ENCODE data around the gene PCGF3.

The PCGF3 gene

DNA sequence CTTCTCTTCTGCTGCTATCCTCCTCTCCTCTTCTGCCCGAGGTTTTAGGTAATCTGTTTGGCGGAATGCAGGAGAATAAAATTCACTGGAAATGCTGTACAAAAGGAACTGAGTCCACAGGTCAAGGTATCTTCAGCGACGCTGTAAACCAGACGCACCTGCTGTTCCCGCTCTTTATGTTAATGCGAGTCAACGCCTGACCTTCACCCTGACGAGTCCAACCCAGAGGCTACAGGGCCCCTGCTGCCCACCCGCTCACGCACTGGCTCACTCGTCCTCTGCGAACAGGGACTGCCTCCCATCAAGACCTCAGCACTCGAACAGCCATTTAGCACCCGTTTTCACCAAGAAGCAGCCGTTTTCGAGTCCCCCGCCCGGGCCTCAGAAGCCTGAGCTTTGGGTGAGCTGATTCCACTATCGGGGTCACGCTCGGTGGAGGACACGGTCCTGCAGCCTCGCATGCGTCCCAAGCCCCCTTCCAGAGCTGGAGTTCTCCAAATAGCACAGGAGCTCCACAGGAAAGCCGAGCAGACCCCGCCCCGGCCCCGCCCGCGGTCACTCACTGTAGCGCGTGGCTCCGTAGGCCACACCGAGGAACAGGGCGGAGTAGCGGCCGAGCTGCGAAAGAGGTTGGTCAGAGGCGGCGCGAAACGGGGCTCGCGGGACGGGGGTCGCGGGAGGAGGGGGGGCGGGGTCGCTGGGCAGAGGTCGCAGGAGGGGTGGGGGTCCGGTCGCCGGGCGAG, 32.1 kb upstream of the PCGF3 start:
- peaks cover 14% of the 10 kb centered on the region for H3K36me3 ChIP-seq (ENCODE audit: control insufficient read depth, low read depth, low read length)
- peak overlapping the region; percentile 84 for H3K9ac ChIP-seq (ENCODE audit: low read length)
- no peaks in the 10 kb centered on the region for H3K27me3 ChIP-seq (ENCODE audit: control insufficient read depth, insufficient read depth, low read length)
- H3K4me3 ChIP-seq (ENCODE audit: low read length) = peak overlapping the region; percentile 78
- H3K9me3 ChIP-seq (ENCODE audit: control insufficient read depth, low read depth, low read length) = no peaks in the 10 kb centered on the region
- peak overlapping the region; percentile 50 for H3K27ac ChIP-seq (ENCODE audit: low read length)
- H3K4me1 ChIP-seq (ENCODE audit: control insufficient read depth, low read depth, low read length) = no peaks in the 10 kb centered on the region

GRCh38 chr4:674172-675035, 31.2 kb upstream of the PCGF3 start, which contains the start of the genes ATP5ME and MYL5:
Gene ATP5ME, minus strand, starts transcription at chr4:674276. Its CDS starts 29 bp downstream, at chr4:674247.
Gene MYL5, plus strand, starts transcription at chr4:674542. Its CDS starts 3,485 bp downstream, at chr4:678027.
- H3K4me3 ChIP-seq (ENCODE audit: low read length) = peak within 1 kb of the TSS; percentile 80
- no peaks in the 10 kb centered on the region for H3K4me1 ChIP-seq (ENCODE audit: control insufficient read depth, low read depth, low read length)
- no peaks in the 10 kb centered on the region for H3K9me3 ChIP-seq (ENCODE audit: control insufficient read depth, low read depth, low read length)
- H3K27ac ChIP-seq (ENCODE audit: low read length) = peak within 1 kb of the TSS; percentile 50
- peak within 1 kb of the TSS; percentile 84 for H3K9ac ChIP-seq (ENCODE audit: low read length)
- H3K36me3 ChIP-seq (ENCODE audit: control insufficient read depth, low read depth, low read length) = peaks cover 14% of the 10 kb centered on the region
- H3K27me3 ChIP-seq (ENCODE audit: control insufficient read depth, insufficient read depth, low read length) = no peaks in the 10 kb centered on the region

- Histone ChIP-seq H3K27me3 (ENCODE audit: control insufficient read depth, insufficient read depth, low read length) (no peaks in the 10 kb centered on the region), H3K9me3 (ENCODE audit: control insufficient read depth, low read depth, low read length) (no peaks in the 10 kb centered on the region), H3K9ac (ENCODE audit: low read length) (peak overlapping the region; percentile 72), H3K36me3 (ENCODE audit: control insufficient read depth, low read depth, low read length) (peaks cover 14% of the 10 kb centered on the region), H3K27ac (ENCODE audit: low read length) (no peak overlapping the region), H3K4me3 (ENCODE audit: low read length) (peak overlapping the region; percentile 80), H3K4me1 (ENCODE audit: control insufficient read depth, low read depth, low read length) (no peaks in the 10 kb centered on the region)
These were observed 30.4 kb upstream of the PCGF3 start for GRCh38 chr4:675036-675882.

GRCh38 chr4:675980-676870, 29.4 kb upstream of the PCGF3 start:
- H3K27me3 ChIP-seq (ENCODE audit: control insufficient read depth, insufficient read depth, low read length) = no peaks in the 10 kb centered on the region
- H3K27ac ChIP-seq (ENCODE audit: low read length) = no peak overlapping the region
- H3K9ac ChIP-seq (ENCODE audit: low read length) = no peak overlapping the region
- H3K9me3 ChIP-seq (ENCODE audit: control insufficient read depth, low read depth, low read length) = no peaks in the 10 kb centered on the region
- peaks cover 14% of the 10 kb centered on the region for H3K36me3 ChIP-seq (ENCODE audit: control insufficient read depth, low read depth, low read length)
- H3K4me3 ChIP-seq (ENCODE audit: low read length) = no peak overlapping the region
- H3K4me1 ChIP-seq (ENCODE audit: control insufficient read depth, low read depth, low read length) = no peaks in the 10 kb centered on the region

GRCh38 chr4:676871-677235, 28.8 kb upstream of the PCGF3 start:
- no peak overlapping the region for H3K27ac ChIP-seq (ENCODE audit: low read length)
- no peaks in the 10 kb centered on the region for H3K9me3 ChIP-seq (ENCODE audit: control insufficient read depth, low read depth, low read length)
- peaks cover 8% of the 10 kb centered on the region for H3K36me3 ChIP-seq (ENCODE audit: control insufficient read depth, low read depth, low read length)
- H3K27me3 ChIP-seq (ENCODE audit: control insufficient read depth, insufficient read depth, low read length) = no peaks in the 10 kb centered on the region
- H3K4me3 ChIP-seq (ENCODE audit: low read length) = no peak overlapping the region
- H3K4me1 ChIP-seq (ENCODE audit: control insufficient read depth, low read depth, low read length) = no peaks in the 10 kb centered on the region
- H3K9ac ChIP-seq (ENCODE audit: low read length) = no peak overlapping the region

GRCh38 chr4:677431-678293, 28.0 kb upstream of the PCGF3 start:
- no peak overlapping the region for H3K27ac ChIP-seq (ENCODE audit: low read length)
- no peaks in the 10 kb centered on the region for H3K9me3 ChIP-seq (ENCODE audit: control insufficient read depth, low read depth, low read length)
- no peak overlapping the region for H3K9ac ChIP-seq (ENCODE audit: low read length)
- H3K27me3 ChIP-seq (ENCODE audit: control insufficient read depth, insufficient read depth, low read length) = no peaks in the 10 kb centered on the region
- peaks cover under 1% of the 10 kb centered on the region for H3K36me3 ChIP-seq (ENCODE audit: control insufficient read depth, low read depth, low read length)
- no peaks in the 10 kb centered on the region for H3K4me1 ChIP-seq (ENCODE audit: control insufficient read depth, low read depth, low read length)
- no peak overlapping the region for H3K4me3 ChIP-seq (ENCODE audit: low read length)

- Histone ChIP-seq H3K9me3 (ENCODE audit: control insufficient read depth, low read depth, low read length) (no peaks in the 10 kb centered on the region), H3K27ac (ENCODE audit: low read length) (no peak overlapping the region), H3K36me3 (ENCODE audit: control insufficient read depth, low read depth, low read length) (no peaks in the 10 kb centered on the region), H3K9ac (ENCODE audit: low read length) (no peak overlapping the region), H3K4me1 (ENCODE audit: control insufficient read depth, low read depth, low read length) (no peaks in the 10 kb centered on the region), H3K4me3 (ENCODE audit: low read length) (no peak overlapping the region), H3K27me3 (ENCODE audit: control insufficient read depth, insufficient read depth, low read length) (no peaks in the 10 kb centered on the region)
These were observed 27.1 kb upstream of the PCGF3 start for GRCh38 chr4:678331-679103.

DNA sequence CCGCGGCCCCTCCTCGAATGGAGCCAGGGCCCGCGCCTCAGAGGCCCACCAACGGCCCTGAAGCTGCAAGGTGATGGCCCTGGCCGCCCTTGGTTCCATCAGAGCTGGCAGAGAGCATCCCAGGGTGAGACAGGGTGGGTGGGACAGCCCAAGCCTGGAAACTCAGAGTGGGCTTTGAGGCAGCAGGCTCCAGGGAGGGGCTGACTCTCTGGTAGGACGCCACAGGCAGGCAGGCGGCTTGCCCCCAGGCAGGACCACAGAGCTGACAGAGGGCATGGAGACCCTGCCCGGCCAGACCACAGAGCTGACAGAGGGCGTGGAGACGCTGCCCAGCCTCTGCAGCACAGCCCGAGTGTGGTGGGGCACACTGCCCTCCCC, 26.5 kb upstream of the PCGF3 start:
- Histone ChIP-seq H3K27me3 (ENCODE audit: control insufficient read depth, insufficient read depth, low read length) (no peaks in the 10 kb centered on the region), H3K9me3 (ENCODE audit: control insufficient read depth, low read depth, low read length) (no peaks in the 10 kb centered on the region), H3K36me3 (ENCODE audit: control insufficient read depth, low read depth, low read length) (no peaks in the 10 kb centered on the region), H3K9ac (ENCODE audit: low read length) (no peak overlapping the region), H3K4me1 (ENCODE audit: control insufficient read depth, low read depth, low read length) (no peaks in the 10 kb centered on the region), H3K4me3 (ENCODE audit: low read length) (no peak overlapping the region), H3K27ac (ENCODE audit: low read length) (no peak overlapping the region)

DNA sequence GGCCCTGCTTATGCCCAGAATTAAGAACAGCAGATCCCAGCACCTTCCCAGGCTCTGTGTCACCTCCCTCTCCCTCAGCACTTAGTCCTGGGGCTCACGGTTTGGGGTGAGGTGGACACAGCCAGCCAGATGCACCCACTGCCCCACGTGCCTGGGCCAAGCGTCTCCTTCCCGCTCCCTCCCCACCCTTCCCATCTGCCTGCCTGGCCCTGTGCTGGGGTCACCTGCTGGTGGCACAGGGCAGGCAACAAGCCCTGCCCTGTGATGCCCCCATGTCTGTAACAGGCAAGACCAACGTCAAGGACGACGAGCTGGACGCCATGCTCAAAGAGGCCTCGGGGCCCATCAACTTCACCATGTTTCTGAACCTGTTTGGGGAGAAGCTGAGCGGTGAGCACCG, 26.0 kb upstream of the PCGF3 start:
- Histone ChIP-seq H3K4me1 (ENCODE audit: control insufficient read depth, low read depth, low read length) (no peaks in the 10 kb centered on the region), H3K4me3 (ENCODE audit: low read length) (no peak overlapping the region), H3K36me3 (ENCODE audit: control insufficient read depth, low read depth, low read length) (no peaks in the 10 kb centered on the region), H3K27ac (ENCODE audit: low read length) (no peak overlapping the region), H3K9ac (ENCODE audit: low read length) (no peak overlapping the region), H3K9me3 (ENCODE audit: control insufficient read depth, low read depth, low read length) (no peaks in the 10 kb centered on the region), H3K27me3 (ENCODE audit: control insufficient read depth, insufficient read depth, low read length) (no peaks in the 10 kb centered on the region)
